ENCODE data around the gene RBM33. TPM values are rescaled to one million over a fixed set of nuclear protein-coding genes. Genes with fewer than 3 reads are reported as not detected.

RBM33 gene
- total RNA-seq, 1 experiment from 2014 or later = 61.1 TPM

DNA sequence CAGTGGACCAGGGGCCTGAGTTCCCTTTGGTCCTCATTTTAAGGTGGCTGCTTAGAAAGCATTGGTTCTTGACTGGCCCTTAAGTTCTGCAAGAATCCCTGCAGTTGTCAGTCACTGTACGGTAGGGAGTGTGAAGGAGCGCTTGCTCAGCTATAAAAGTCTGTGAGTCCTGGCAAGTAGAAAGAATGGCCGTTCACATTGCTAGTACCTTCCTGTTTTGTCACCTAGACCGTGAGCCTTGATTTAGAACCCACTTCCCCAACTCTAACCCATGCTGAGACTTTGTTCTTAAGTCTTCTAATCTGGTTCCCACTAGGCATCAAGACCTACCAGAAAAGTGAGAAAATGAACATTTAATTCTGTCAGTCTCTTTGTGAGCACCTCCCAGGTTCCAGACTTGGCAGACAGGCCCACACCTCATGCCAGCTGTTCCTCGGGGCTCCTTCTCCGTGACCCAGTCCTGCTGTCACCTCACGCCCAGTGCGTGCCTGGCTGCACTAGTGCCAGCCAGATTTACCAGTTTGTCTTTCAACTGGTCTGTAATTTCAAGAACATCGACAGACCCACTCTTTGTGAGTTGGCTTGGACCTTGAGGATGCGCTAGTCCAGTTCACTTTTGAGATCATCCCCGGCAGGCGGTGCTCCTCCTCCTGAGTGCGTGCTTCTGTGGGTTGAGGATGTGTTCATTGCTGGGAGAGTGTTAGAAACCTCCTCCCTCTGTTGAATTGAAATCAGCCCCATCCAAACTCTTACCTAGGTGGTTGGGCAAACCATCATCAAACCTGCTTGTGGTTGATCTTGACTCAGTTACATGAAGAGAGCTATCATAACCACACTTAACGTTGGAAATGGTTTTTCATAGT is 89.4 kb downstream of the RBM33 start:
- CTCF ChIA-PET = no interaction called here
- POLR2A ChIA-PET = no interaction called here
- intact Hi-C loops (cut with micrococcal nuclease; ENCODE audit: unreplicated experiment) (loop anchor here (10.0 kb wide), 1 partner anchor 349 kb away; no protein-coding TSS in a partner anchor), in situ Hi-C loops (cut with HindIII; ENCODE audit: low pct_unique_long_range_greater_than_20kb, low sequenced_read_pairs) (no loop called here)
- BruUV-seq (replicated peaks) = no TSS peak
- Histone ChIP-seq H3K27ac (ENCODE audit: low read length) (no peak overlapping the region), H3K9me3 (ENCODE audit: control insufficient read depth, insufficient read depth, low read depth, low read length) (no peaks in the 10 kb centered on the region), H3K27me3 (ENCODE audit: control insufficient read depth, insufficient read depth, low read length) (no peaks in the 10 kb centered on the region), H3K36me3 (ENCODE audit: control insufficient read depth, insufficient read depth, low read length) (peaks cover 4% of the 10 kb centered on the region; the same call in 1 of the 2 replicates), H3K4me1 (ENCODE audit: control insufficient read depth, insufficient read depth, low read length) (no peaks in the 10 kb centered on the region), H3K4me3 (ENCODE audit: low read depth in 2 of 2, low read length in 2 of 2) (no peak overlapping the region)
- TF ChIP-seq SIN3A (IDR thresholded peaks at IDR 0.05; ENCODE audit: borderline replicate concordance, insufficient read depth, low read depth, low read length) (no peak), CTCF (IDR thresholded peaks at IDR 0.05) (no peak), TCF7L2 (IDR thresholded peaks at IDR 0.05; ENCODE audit: low read depth, low read length) (no peak), POLR2AphosphoS5 (IDR thresholded peaks at IDR 0.05; ENCODE audit: low read depth, low read length) (no peak)
- TF ChIP-seq, protein P1, sequence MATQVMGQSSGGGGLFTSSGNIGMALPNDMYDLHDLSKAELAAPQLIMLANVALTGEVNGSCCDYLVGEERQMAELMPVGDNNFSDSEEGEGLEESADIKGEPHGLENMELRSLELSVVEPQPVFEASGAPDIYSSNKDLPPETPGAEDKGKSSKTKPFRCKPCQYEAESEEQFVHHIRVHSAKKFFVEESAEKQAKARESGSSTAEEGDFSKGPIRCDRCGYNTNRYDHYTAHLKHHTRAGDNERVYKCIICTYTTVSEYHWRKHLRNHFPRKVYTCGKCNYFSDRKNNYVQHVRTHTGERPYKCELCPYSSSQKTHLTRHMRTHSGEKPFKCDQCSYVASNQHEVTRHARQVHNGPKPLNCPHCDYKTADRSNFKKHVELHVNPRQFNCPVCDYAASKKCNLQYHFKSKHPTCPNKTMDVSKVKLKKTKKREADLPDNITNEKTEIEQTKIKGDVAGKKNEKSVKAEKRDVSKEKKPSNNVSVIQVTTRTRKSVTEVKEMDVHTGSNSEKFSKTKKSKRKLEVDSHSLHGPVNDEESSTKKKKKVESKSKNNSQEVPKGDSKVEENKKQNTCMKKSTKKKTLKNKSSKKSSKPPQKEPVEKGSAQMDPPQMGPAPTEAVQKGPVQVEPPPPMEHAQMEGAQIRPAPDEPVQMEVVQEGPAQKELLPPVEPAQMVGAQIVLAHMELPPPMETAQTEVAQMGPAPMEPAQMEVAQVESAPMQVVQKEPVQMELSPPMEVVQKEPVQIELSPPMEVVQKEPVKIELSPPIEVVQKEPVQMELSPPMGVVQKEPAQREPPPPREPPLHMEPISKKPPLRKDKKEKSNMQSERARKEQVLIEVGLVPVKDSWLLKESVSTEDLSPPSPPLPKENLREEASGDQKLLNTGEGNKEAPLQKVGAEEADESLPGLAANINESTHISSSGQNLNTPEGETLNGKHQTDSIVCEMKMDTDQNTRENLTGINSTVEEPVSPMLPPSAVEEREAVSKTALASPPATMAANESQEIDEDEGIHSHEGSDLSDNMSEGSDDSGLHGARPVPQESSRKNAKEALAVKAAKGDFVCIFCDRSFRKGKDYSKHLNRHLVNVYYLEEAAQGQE (IDR thresholded peaks at IDR 0.05; ENCODE audit: insufficient read depth in 1 of 2, low read depth in 2 of 2, low read length in 1 of 2) = no peak
- ATAC-seq (no peak), DNase-seq (ENCODE audit: low read depth, low spot score) (no peak)

GRCh38 chr7:155734445-155734809 is 90.0 kb downstream of the RBM33 start:
- Histone ChIP-seq H3K27ac (ENCODE audit: low read length) (no peak overlapping the region), H3K4me1 (ENCODE audit: control insufficient read depth, insufficient read depth, low read length) (no peaks in the 10 kb centered on the region), H3K27me3 (ENCODE audit: control insufficient read depth, insufficient read depth, low read length) (no peaks in the 10 kb centered on the region), H3K9me3 (ENCODE audit: control insufficient read depth, insufficient read depth, low read depth, low read length) (no peaks in the 10 kb centered on the region), H3K4me3 (ENCODE audit: low read depth in 2 of 2, low read length in 2 of 2) (no peak overlapping the region), H3K36me3 (ENCODE audit: control insufficient read depth, insufficient read depth, low read length) (peaks cover 4% of the 10 kb centered on the region; the same call in 1 of the 2 replicates)
- ATAC-seq (no peak), DNase-seq (ENCODE audit: low read depth, low spot score) (no peak)
- in situ Hi-C loops (cut with HindIII; ENCODE audit: low pct_unique_long_range_greater_than_20kb, low sequenced_read_pairs) (no loop called here), intact Hi-C loops (cut with micrococcal nuclease; ENCODE audit: unreplicated experiment) (loop anchor here (10.0 kb wide), 1 partner anchor 350 kb away; no protein-coding TSS in a partner anchor)
- ChIA-PET POLR2A (no interaction called here), CTCF (no interaction called here)
- no peak for TF ChIP-seq TCF7L2 (IDR thresholded peaks at IDR 0.05; ENCODE audit: low read depth, low read length)
- TF ChIP-seq, protein P1 (IDR thresholded peaks at IDR 0.05; ENCODE audit: insufficient read depth in 1 of 2, low read depth in 2 of 2, low read length in 1 of 2) = no peak
- no TSS peak for BruUV-seq (replicated peaks)
